Kidney glomerular epithelial cell (primary cell): Measurements from ENCODE around the gene FOXP1.

Experiments
- DNase-seq: peaks from one replicate; lab custom pipeline; 2025; lab: John Stamatoyannopoulos, UW

The FOXP1 gene

DNA sequence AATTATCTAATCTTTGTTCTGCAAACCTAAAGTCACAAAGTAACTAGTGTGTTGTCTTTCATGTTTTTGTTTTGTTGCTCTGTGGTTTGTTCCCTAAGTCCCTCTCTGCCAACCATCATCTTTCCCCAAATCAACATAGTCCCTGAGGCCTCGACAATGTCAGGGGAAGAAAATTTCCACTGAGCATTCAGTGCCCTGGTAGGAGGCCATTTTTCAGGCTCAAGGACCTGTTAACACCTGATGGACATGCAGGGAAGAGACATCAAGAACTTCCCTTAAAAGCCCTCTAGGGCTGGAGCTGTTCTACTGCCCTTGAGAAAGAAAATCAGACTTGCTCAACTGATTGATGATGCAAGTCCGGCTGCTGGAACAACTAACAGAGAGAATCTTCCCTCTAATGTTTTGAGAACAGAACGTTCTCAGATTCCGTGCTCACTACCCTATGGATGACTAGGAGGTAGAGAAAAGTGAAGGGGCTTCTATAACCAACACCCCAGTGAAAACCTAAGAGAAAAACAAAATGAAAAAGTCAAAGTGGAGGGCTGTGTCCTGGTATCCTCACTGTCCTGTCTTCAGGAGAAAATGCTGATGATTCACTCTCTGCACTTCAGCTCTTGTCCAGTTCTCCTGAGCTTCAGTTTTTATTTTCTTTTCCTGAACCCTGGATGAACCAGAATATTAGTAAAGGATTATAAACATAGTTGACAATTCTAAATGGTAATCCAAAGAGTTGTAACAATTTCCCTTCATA lies 373.1 kb downstream of the FOXP1 start:
- DNase-seq, result peak; percentile 53

DNA sequence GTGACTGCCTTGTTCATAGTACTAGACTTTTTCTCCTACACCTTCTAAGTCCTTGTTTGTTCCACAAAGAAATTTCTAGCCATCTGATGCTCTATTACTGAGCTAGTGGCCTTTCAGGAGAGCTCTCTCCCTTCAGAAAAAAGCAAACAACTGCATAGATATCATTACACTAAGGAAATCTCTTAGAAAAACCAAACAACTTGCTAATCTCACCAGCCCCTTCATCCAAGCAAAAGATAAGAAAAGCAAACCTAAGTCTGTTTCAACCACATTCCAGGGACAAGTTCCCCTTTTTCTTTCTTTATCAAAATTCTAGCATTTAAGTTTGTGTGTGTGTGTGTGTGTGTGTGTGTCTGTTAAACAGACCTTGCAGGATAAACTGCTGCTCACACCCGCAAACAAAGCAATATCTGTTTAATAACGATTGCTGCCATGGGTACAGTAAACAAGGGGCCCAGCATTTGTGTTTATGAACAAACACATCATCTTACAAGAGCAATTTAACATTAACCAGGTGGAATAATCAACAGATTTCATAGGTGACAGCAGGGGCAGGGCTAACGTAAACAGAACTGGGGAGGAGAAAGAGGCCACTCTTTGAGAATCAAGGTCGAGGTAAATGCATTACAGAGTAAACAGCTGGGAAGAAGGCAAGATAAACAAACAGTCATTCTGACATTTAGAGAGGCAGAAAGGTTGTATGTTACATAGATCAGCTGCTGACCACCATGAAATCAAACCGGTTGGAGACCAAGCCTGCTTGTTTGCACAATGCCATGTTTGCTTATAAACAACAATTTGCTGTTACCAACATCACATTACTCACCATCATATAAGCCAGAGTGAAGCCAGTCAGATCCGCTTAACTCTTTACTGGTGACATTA lies 375.1 kb downstream of the FOXP1 start:
- DNase-seq, result no peak

DNA sequence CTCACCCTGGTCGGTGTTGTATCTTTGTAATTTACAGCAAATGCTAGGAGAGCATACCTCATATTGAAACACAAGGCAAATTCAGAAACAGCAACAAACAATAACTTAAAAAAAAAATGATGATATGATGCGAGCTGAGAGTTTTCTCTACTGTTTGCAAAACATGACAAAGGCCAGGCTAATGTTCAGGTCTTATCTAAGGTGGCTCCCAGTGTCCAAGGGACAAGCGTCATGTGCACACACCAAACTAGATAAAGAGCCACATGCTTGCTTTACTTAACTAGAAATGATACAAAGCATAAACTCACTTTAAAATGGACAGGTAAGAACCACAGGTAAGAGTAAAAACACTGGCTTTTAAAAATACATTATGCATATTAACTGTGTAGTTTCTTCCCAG lies 375.9 kb downstream of the FOXP1 start:
- no peak for DNase-seq

DNA sequence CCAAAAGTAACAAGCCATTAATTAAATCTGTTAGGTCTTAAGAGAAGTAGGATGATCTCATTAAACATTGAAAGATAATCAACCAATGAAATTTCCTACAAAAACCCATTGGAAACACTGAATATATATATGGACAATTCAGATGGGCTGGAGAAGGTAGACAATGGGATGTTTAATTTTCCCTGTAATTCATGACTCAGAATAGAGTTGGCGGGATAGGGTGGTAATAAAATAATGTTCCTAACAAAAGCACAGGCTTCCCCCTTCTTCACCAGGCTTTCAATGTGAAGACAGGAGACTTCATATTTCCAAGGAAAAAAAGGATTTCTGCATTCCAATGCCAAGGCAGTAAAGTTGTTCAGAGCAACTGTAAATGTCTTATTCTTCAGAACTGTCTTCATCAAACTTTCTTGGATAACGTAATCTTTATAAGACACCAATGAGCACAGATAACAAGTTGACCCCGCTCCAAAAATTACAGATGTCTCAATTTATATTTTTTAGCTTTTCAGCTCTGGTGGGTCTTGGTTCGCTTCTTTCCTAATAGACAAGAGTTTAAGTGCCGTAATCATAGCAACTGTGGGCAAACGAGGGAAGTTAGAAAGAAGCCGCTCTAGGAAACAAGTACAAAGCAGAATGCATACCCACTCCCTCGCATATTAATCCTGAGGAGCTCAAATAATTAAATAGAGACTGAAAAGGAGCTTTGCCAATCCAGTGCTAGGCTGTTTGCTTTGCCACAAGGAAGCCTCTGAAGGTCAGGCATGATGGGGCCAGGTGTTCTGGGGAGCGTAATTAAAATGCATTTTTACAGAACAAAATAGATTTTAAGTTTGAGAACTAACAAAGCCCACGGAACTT lies 377.0 kb downstream of the FOXP1 start:
- no peak for DNase-seq

DNA sequence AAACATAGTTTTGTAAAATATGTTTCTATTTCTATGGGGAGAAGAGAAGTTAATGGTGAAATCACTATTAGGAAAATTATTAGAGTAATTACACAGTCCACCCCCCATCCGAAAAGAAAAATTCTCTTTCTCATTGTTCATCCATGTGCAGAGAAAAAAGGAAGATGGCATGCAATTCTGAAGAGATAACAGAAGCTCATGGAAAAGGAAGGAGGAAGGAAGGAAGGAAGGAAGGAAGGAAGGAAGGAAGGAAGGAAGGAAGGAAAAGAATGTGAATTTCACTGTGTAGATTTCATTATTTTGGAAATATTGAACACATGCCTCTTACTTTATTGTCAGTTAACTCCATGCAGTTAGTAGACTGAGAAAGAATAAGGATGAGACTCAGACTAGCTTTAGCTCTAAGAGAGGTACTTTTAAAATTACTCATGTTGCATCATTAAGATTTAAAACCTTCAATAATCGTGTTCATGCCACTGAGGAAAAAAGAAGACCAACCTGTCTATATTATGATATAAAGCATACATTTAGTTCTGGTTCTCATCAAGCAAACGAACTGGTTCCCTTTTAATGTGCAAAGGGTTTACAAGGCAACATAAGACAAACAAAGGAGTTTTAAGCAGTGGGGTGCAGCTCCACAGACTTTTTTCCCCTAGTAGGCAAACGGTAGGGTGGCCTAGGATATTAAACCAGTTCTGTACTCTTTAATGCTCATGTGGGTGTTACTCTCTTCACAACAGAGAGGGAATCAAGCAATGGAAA lies 379.6 kb downstream of the FOXP1 start:
- no peak for DNase-seq

DNA sequence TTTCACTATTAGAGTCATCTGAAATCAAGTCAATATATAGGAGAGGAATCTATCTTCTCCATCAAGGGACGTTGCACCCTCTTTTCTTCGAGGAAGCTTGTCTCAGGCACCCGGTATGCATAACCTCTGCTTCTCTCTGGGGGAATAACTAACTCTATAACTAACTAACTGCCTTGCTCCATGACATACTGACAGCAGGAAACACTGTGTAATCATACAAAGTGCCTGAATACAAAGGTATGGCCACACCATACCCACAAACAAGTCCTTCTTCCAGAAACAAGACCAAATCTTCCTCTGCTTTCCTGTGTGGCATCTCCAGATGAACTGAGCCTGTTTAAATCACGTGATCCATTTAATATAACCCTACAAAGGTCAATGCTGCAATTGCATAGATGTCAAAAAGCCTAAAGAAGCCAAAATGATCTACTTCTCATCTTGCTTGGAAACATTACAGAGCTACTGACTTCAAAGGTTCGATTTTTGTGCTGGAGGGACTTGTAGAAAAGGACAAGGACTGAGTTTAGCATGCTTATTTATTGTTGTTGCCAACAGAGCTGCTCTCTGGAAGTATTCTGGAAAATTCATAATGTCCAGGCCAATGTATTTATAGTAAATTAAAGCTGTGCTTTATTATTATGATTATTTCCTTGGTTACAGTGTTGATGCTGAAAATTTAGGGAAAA lies 380.5 kb downstream of the FOXP1 start:
- no peak for DNase-seq

DNA sequence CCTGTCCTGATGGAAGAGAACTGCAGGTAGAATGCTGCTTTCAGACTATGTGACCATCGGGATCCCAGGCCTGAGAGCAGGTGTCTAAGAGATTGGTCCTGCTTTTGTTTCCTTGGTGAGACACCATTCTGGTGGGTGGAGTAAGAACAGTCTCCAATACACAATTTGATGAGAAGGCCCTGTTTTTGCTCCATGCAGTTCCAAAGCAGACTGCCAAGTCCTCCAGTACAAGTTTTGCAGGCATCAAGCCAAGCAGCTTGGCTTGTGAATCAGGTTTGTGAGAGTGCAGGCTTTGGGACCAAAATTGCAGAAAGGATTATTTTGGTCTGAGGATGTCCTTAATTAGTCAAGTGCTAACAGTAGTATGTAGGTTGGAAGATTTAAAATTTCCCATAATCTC lies 381.6 kb downstream of the FOXP1 start:
- no peak for DNase-seq

DNA sequence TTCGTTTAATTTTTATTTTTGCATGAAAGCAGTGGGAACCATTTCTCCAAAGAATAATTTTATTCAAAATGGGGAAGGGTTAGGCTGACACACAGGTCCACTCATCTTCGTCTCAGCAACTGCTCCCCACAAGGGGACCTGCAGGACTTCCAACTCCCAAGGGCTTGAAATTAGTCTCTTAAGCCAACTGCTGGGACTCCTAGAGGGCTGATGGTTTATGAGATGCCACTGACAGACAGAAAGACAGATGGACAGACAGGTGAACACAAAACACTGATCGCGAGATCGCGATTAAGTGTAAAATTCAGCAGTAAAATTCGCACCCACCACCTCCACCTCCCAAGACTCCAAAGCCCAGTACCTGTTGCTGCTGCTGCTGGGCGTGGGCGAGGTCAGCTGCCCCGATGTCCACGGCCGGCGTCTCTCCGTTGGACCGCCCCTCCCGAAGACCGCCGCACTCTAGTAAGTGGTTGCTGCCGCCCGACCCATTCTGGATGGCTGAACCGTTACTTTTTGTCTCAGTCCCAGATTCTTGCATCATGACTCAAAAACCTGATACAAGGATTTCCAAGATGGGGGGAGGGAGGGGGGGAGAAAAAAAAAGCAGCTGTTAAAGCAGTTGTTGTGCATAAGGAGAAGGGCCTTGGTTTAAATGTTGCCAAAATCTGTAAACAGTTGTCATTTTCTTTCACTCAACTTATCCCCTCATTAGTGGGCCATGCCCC lies 385.5 kb downstream of the FOXP1 start:
- DNase-seq, result no peak

DNA sequence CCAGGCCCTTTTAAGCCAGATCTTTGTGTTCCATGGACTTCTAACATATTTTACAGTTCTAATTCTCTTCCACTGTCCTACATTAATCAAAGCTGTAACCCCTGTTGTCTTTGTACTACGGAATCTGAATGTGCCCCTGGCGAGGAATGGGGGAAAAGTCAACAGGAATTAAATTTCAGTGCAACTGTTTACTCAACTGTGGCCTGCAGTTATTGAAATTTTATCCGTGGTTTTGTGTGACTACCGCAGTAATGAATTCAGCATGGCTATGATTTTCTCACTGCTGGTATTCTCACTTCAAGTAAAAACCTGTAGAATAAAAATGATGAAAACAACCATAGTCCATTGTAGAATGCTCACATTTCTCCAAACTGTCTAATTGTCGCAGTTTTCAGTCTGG lies 388.0 kb downstream of the FOXP1 start:
- no peak for DNase-seq

DNA sequence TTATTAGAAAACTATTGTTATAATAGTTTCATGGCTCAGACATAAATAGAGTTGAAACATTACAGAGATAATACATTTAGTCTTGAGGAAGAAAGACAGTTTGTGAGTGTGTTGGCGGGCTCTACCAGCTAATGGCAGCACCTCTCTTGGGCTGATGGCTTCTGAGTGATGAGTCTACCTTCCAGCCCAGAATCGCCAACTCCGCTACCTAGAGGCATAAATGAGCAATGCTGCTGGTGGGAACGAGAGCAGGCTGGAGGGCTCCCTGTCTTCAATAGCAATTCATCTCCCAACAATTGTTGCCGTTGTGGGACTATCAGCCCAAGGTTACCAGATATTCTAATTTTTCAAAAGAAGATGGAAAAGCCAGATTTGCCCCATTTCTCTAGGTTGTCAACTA lies 388.7 kb downstream of the FOXP1 start:
- DNase-seq, result no peak

DNA sequence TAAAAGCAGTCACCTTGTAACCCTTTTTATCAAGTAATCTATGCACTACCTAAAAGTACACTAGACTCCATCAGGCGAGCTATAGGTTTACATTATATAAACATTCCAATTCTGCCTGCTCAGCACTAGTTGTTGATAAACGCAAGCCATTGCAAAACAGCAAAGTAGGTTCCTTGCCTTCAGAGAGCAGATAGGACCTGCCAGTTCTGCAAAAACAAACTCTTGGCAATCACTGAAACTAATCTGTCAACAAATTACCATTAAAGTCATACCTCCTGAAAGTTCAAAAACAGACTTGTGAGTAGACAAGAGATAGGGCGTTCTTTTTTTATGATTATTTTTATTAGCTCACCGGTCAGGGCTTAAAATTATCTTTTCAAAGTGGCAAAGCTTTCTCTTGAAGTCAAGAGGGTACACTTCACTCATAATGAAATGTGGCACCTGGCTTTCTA lies 392.5 kb downstream of the FOXP1 start:
- DNase-seq, result no peak

DNA sequence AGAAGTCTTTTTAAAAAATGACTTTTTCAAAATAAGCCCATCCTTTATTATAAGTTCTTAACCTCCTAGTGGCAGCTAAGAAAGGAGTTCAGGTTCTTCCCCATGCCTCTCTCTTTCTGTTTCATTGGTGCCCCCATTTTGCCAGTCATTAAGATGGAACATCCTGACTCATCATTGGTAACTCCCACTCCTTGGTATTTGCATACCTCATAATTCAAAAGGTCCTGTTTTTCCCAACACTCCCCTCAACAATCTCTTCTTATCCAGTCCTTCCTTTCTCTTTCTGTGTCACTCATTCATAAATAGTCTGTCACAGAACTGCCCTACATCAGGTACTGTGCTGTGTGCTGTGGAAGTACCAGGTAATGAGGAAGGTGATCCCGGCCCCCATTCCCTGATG lies 394.0 kb downstream of the FOXP1 start:
- DNase-seq, result peak; percentile 24

DNA sequence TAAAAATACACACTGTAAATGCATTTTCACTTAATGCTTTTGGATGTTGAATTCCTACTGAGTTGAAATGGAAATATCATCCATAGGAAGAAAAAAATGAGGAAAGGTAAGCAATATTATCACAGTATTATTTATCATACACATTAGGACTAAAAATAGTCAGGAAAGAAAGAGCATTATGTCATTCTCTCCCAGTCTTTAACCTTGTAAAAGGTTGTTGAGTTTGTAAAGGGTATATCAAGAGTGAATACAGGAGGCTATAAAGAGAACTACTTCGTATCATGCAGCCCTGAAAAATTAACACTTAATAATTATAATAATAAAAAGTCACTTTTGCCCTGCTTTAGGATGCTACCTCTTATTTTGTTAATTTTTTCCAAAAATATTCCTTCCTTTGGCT lies 395.8 kb downstream of the FOXP1 start:
- DNase-seq, result no peak

DNA sequence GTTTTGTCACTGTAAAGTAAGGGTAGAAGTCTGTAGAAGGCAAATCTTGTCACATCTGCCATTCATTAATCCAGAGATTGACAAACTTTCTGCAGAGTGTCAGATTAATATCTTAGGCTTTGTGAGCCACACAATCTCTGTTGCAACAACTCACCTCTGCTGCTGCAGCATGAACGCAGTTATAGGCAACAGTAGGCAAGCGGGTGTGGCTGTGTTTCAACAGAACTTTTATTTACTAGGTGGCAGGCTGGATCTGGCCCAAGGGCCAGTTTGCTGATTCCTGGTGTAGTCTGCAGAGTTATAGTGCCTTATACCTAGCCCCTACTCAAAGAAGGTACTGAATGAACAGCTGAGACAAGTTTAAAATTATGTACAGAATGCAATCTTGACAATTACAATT lies 396.7 kb downstream of the FOXP1 start:
- no peak for DNase-seq

DNA sequence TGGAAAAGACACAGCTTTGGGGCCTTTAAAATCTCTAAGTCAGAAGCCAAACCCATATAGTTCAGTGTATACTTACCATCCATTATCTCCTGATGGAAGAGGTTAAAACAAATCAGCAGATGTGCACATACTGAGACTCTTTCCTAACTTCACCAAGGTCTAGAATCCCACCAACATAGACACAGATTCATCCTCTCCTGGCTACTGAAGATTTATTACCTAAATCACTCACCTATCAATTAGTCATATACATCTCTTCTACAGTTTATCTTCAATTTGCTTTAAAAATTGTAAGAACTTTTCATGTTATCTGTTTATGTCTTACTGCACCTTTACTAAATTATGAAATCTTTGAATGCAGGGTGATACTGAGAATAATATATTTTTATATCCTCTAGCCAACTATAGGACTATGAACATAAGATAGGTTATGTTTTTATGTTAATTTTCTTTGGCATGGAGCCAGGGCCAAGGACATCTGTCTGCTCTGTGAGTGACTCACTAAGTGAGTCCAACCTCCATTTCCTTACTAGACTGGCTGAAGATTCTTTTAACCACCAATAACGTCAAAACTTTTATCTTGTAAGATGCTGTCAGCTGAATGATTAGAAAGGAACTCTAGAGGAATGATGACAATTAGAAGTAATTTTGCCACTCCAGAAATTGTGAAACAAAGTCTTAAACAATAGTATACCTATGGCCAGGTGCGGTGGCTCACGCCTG lies 397.6 kb downstream of the FOXP1 start:
- peak; percentile 31 for DNase-seq

DNA sequence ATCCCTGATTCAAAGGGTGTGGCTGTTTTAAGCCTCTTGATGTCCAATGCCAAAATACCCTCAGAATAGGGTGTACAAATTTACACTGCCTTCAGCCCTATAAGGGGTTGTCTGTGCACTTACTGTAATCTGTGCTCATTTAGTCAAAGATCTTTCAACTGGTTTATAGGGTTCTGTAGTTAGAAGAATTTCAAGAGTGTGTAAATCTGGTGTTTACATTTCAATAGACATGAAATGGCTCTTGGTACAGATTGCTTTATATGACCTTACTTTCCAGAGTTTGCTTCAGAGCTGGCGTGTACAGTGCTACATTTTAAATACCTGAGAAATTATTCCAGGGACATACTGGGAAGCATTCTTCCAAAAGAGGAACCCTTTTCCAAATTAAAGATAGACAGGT lies 399.3 kb downstream of the FOXP1 start:
- DNase-seq, result no peak

DNA sequence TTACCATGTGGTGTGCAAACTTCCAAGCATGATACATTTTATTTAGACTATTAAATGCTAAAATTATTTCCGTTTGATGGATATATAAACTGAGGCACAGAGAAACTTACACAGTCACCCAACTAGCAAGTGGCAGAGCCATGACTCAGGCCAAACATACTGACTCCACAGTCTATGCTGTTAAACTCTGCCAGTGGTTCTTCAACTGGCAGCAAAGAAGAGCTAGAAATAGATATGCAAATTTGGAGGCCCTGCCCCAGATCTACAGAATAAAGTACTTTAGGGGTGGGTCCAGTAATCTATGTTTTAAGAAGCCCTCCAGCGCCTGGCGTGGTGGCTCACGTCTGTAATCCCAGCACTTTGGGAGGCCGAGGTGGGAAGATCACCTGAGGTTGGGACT lies 400.0 kb downstream of the FOXP1 start:
- DNase-seq, result no peak

DNA sequence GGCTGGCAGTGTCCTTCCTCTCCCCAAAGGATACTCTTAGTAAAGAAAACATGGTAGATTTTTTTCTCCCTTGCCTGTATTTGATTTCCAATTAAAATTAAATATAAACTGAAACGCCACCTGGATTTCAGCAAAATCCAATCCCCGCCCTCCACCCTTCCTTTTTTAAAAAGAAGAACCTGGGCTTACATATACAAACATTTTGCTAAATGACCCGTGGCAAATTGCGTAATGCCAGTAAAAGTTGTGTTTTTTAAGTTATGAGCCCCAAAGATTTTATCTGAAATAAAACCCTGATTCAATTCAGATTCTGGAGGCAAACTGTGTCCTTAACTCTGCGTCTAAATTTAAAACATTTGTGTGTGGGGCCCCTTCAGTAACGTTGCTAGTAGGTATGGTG lies 403.0 kb downstream of the FOXP1 start:
- DNase-seq, result no peak

DNA sequence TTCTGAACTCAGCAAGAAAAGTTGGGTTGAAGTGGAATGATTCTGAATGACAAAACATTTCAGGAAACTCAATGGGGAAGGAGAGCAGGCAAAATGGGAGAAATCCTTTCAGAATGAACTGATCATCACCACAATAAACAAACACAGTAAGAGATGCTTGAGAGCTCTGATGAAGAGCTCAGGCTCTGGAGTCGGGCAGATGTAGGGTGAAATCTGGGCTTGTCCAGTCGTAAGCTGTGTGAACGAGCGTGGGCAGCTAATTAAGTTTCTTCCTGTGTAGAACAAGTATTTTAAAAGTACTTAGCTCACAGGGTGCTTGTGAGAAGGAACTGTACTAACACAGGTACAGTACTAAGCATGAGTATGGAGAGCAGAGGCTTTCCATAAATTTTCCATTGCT lies 406.2 kb downstream of the FOXP1 start:
- no peak for DNase-seq

DNA sequence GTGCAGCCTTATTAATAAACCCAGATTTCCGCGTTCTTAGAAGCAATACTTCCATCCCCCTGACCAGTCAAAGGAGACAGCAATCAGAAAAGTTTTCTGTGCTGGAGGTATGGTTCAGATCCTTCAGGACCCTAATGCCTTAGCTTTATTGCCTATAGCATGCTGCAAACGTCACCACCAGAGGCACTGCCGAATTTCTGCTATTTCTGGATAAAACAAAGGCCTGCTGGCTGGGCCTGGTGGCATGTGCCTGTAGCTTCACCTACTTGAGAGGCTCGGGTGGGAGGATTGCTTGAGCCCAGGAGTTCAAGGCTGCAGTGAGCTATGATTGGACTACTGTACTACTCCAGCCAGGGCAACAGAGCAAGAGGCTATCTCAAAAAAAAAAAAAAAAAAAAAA lies 407.2 kb downstream of the FOXP1 start:
- no peak for DNase-seq
